HG02870 (cell line): ENCODE data around the gene TRPV5.

Source experiments
- ATAC-seq: cut with Tn5 transposase; IDR thresholded peaks from one replicate; pipeline ENCODE4 v1.9.1; 2021; ENCODE audit warnings: mild to moderate bottlenecking, moderate library complexity; ENCODE audit not compliant: unreplicated experiment

Gene TRPV5

GRCh38 chr7:142941541-142941940 is 8.0 kb upstream of the TRPV5 start:
- no peak for ATAC-seq

DNA sequence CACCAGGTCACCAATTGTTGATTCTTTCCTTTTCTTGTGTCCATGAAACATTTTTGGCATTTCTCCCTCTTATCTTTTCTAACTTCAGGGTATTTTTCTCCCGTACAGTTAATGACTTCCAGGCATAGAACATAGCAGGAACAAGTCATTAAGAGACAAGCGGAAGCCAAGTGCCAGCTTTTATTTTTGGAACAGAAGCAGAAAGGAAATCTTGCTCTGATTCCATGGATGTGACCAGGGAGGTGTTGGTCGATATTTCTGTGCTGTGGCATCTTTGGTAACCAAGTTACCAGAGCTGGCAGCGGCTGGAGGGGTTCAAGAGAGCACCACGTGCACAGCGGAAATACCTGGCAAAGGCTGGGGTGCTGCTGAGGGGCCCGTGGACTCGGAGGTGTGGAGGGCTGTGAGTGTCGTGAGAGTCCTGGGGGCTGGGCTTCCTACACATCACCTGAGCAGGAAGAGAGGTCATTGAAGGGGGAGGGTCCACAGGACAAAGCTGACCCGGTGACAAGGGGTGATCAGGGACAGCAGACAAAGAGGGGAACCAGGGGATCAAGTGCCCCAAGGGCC is 7.5 kb upstream of the TRPV5 start:
- ATAC-seq, result no peak

- ATAC-seq, result no peak
Observed at GRCh38 chr7:142939226-142939910, 5.8 kb upstream of the TRPV5 start, which contains the start of gene LLCFC1. LLCFC1 (plus strand) TSS chr7:142939484; CDS start chr7:142939622, 138 bp downstream.

- ATAC-seq, result no peak
Observed at GRCh38 chr7:142938611-142939010, 5.1 kb upstream of the TRPV5 start.

- ATAC-seq, result no peak
Observed at GRCh38 chr7:142935941-142936565, 2.5 kb upstream of the TRPV5 start.

DNA sequence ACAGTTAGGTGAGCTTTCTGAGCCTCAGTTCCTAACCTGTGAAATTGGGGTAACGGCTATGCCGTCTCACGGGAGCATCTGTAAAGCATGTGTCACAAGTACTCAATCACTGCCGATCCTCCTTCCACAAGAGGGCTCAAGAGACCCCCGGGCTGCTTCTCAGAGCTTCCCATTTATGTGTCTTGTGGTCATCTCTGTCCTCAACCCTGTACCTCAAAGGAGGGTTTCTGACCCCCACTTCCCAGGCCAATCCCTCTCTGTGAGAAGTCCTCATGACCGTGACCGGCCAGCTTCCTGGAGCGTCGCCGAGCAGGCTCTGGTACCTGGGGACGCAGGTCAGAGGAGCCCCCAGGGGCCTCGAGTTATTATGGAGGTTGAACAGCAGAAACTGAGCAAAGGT is 510 bp upstream of the TRPV5 start:
- no peak for ATAC-seq

DNA sequence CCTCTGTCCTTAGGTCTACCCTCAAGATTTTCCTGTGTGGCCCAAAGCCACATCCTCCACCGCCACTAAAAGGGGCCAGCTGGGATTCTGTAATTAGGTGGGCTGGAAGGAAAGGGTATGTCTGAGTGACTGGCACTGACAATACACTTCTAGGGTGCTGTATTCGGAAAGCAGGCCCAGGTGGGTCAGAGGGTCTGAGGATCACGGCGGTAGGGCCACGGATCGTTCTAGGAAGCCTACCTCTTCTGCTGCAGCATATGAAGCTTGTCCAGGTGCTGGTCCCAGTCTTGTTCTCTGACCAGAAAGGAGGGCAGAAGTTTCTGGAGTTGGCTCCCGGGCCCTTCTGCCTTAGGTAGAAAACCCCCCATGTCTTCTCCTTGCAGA is 462 bp downstream of the TRPV5 start:
- no peak for ATAC-seq

DNA sequence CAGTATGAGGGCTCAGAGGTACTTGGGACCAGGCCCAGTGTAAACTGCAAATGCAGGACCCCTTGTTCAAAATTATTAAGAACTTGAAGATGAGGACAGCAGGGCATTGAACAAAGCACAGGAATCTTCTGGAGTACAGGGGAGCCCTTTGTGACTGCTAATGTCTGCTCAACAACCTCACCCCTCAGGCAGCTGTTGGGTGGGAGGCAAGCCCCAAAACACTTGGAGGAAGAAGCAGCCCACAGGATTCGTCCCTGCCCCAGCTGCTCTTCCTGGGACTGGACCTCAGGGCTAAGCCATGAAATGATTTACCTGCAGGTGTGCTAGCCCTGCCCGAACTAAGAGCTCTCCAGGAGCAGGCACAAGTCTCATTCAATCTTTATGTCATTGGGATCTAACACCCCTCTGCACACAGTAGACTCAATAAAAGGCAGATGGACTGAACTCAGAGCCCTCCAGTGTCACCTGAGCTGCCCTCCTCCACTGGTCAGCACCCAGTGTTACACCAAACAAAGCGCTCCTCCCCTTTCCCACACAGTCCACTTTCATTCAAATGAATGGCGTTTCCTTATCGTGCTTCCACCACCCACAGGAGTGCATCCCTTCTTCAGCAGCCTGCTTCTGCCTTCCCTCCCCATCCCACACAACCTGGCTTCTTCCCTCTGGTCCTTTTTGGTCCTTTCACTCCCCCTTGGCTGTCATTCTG is 1.0 kb downstream of the TRPV5 start:
- ATAC-seq, result no peak

- ATAC-seq, result no peak
Observed at GRCh38 chr7:142930126-142930730, 3.3 kb downstream of the TRPV5 start.

DNA sequence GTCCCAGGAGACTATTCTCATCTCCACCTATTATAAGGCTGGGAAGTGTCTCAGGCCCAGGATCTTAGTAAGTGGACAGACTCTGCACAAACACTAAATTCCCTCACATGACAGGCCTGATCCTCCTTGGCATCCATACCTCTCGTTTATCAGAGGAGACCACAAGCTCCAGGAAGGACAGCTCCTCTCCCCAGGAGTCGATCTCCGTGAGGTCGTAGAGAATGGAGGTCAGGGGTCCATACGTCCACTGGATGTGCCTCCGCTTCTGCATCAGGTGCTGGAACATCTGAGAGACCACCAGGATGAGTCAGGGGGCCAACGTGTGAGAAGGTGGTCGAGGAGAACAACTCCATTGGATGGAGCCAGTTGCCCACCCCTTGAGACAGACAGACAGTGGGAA is 5.6 kb downstream of the TRPV5 start:
- no peak for ATAC-seq

GRCh38 chr7:142927085-142927745 is 6.3 kb downstream of the TRPV5 start:
- ATAC-seq, result no peak

GRCh38 chr7:142925413-142925812 is 8.1 kb downstream of the TRPV5 start:
- ATAC-seq, result no peak

DNA sequence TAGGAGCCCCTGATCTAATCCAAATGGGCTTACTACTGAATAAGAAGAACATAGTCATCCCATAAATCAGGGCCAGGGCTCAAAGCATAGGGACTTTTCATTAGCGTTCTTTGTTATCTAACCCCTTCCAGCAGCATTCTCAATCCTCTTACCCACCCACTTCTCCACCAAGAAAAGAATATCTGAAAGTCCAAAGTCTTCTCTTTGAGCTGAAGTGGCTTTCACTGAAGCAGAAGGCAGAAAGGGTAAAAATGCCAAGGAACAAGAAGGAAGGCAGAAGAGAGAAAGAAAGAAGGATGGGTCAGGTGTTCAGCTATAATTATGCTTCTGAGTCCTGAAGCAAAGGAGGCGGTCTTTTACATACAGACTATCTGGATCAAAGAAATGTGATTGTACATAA is 10.2 kb downstream of the TRPV5 start:
- no peak for ATAC-seq

- ATAC-seq, result no peak
Observed at GRCh38 chr7:142919656-142920055, 13.9 kb downstream of the TRPV5 start.

GRCh38 chr7:142918901-142919300 is 14.6 kb downstream of the TRPV5 start:
- no peak for ATAC-seq

- no peak for ATAC-seq
Observed at GRCh38 chr7:142917447-142917846, 16.1 kb downstream of the TRPV5 start.

DNA sequence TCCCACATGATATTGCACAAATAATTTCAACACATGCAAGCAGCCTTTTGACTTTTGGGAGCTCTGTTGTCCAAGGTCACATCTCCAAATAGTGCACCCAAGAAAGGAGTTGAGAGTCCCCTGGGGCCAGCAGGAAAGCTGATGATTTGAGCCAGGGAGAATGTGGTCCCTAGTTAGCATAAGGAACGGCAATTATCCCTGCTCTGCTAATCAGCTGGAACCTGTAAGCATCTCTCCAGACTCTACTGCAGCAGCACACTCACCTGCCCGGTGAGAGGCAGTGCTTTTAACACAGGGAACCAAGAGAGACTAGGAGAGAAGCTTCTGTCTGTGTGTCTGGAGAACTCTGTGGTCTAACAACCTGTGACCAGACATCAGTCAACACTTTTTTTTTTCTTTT is 17.0 kb downstream of the TRPV5 start:
- no peak for ATAC-seq

DNA sequence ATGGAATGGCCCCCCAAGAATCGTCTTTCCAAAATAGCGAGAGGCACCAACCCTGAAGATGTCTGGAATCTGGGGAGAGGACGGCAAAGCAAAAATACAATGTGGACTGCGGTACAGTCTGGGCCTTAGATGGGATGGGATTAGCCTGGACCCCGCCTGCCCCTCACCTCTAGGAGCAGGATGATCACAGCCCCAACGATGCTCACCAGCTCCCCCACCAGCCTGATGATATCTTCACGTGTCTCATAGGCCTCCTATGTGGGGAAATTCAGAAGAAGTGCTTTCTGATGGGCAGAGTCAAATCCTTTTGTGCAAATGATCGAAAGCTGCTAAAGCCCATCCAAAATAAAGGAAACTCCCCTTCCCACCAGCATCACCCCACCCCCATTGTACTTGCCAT is 18.2 kb downstream of the TRPV5 start:
- ATAC-seq, result no peak

- no peak for ATAC-seq
Observed at GRCh38 chr7:142914121-142914520, 19.4 kb downstream of the TRPV5 start.

DNA sequence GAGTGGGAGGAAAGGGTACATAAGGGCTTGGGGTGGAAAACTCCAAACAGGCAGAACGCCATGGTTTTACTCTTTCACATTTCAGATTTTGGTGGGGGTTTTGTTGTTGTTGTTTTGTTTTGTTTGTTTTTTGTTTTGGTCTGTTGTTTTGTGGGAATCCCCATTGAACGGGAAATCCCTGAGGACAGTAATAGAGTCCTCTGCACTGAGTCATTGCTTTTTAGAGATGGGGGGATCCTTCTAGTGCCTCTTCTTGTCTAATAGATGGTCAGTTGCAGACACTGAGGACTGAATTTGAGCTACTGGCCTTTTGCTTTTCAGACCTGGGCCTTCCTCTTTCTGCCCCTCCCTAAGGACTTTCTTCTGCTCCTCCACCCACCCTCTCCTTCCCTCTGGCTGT is 20.0 kb downstream of the TRPV5 start:
- no peak for ATAC-seq

DNA sequence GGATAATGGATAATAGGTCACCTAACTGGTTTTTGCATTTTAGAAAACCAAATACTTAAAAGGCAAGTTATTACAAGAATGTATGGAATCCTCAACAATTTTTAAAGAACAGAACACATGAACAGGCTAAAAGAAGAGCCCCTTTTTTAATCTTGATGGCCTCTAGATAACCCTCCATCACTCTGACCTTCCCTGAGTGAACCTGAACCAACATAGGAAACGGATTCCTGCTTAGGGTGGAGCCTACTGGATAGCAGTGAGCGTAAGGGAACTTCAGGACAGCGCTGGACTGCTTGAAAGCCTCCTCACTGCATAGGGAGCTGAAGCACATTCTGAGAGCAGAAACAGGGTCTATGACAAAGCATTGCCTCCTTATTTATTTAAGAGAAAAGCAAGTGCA is 20.5 kb downstream of the TRPV5 start:
- no peak for ATAC-seq
